Thyroid gland (tissue), 4 donors: ENCODE results near the gene JAG1.

ENCODE experiments used
- POLR2A ChIP-seq, 2 donors: fragments of 450-650 bp; IDR thresholded peaks; one replicate each; pipeline ENCODE4 v1.6.1; 2017; ENCODE audit warnings: antibody characterized with exemption in 2 of 2, mild to moderate bottlenecking in 2 of 2, moderate library complexity in 1 of 2
- TF ChIP-seq, protein P1 (sequence below), 6 experiments: fragments of 200-600 bp in 3 of 6; fragments of 450-650 bp in 3 of 6; sonication (generic) in 3 of 6; IDR thresholded peaks; one replicate each; pipeline ENCODE4 v1.5.1; 2016 to 2019; ENCODE audit warnings: antibody characterized with exemption in 6 of 6, mild to moderate bottlenecking in 2 of 6, inconsistent platforms in 1 of 6, moderate library complexity in 1 of 6

DNA sequence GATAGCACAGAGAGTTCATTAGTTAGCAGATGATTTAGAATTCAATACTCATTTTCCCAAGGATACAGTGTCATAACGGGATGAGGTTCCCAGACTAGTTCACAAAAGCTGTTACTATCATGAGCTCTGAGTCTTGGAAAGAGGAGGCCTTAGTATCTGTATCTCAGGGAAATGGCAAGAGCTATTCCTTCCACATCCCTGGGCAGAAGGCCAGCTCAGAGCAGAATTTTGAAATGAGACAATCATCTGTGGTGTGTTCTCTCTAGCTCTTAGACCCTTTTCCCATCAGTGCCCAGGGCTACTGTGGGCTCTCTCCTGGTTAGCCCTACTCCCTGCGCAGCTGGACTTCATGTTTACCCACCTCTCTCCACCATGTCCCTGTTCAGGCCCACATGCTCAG is 64.5 kb downstream of the JAG1 start:
- no peak for TF ChIP-seq POLR2A (IDR thresholded peaks at IDR 0.05)
- TF ChIP-seq, protein P1, sequence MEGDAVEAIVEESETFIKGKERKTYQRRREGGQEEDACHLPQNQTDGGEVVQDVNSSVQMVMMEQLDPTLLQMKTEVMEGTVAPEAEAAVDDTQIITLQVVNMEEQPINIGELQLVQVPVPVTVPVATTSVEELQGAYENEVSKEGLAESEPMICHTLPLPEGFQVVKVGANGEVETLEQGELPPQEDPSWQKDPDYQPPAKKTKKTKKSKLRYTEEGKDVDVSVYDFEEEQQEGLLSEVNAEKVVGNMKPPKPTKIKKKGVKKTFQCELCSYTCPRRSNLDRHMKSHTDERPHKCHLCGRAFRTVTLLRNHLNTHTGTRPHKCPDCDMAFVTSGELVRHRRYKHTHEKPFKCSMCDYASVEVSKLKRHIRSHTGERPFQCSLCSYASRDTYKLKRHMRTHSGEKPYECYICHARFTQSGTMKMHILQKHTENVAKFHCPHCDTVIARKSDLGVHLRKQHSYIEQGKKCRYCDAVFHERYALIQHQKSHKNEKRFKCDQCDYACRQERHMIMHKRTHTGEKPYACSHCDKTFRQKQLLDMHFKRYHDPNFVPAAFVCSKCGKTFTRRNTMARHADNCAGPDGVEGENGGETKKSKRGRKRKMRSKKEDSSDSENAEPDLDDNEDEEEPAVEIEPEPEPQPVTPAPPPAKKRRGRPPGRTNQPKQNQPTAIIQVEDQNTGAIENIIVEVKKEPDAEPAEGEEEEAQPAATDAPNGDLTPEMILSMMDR (IDR thresholded peaks at IDR 0.05), result no peak
